D721Med (cell line): Measurements from ENCODE around the gene LDLRAD4.

Experiments used
- DNase-seq: peaks from one replicate; pipeline ENCODE4 v3.0.0; 2011; ENCODE audit warnings: low spot score; ENCODE audit not compliant: insufficient read length
- FAIRE-seq: peaks from 2 replicates; lab custom pipeline; 2011; peaks lifted over from hg19 to GRCh38; lab: Jason Lieb, UNC
- TF ChIP-seq, protein P1 (sequence below): IDR thresholded peaks from 2 replicates; pipeline ENCODE4 v1.5.1; 2012; ENCODE audit warnings: mild to moderate bottlenecking, control low read depth; ENCODE audit not compliant: insufficient read depth; ENCODE audit errors: missing control alignments

The LDLRAD4 gene

DNA sequence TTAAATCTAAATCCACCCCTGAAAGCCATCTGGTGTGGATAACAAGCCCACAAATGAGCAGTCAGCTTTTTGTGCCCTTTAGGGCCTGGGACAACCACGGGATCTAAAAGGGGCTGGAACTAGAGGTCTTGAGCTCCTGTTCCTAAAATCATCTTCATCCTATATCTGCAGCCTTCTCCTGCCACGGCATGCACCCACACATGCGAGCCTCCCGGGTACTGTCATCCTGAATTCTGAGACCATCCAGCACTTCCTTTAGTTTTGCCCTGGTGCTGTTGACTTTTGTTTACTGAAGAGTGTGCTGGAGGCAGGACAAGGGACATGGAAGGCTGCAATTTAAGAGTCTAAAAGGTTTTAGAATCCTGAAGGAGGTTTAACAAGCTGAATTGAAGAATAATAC, 324.6 kb downstream of the LDLRAD4 start:
- TF ChIP-seq, protein P1, sequence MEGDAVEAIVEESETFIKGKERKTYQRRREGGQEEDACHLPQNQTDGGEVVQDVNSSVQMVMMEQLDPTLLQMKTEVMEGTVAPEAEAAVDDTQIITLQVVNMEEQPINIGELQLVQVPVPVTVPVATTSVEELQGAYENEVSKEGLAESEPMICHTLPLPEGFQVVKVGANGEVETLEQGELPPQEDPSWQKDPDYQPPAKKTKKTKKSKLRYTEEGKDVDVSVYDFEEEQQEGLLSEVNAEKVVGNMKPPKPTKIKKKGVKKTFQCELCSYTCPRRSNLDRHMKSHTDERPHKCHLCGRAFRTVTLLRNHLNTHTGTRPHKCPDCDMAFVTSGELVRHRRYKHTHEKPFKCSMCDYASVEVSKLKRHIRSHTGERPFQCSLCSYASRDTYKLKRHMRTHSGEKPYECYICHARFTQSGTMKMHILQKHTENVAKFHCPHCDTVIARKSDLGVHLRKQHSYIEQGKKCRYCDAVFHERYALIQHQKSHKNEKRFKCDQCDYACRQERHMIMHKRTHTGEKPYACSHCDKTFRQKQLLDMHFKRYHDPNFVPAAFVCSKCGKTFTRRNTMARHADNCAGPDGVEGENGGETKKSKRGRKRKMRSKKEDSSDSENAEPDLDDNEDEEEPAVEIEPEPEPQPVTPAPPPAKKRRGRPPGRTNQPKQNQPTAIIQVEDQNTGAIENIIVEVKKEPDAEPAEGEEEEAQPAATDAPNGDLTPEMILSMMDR, result no peak
- no peak for FAIRE-seq

DNA sequence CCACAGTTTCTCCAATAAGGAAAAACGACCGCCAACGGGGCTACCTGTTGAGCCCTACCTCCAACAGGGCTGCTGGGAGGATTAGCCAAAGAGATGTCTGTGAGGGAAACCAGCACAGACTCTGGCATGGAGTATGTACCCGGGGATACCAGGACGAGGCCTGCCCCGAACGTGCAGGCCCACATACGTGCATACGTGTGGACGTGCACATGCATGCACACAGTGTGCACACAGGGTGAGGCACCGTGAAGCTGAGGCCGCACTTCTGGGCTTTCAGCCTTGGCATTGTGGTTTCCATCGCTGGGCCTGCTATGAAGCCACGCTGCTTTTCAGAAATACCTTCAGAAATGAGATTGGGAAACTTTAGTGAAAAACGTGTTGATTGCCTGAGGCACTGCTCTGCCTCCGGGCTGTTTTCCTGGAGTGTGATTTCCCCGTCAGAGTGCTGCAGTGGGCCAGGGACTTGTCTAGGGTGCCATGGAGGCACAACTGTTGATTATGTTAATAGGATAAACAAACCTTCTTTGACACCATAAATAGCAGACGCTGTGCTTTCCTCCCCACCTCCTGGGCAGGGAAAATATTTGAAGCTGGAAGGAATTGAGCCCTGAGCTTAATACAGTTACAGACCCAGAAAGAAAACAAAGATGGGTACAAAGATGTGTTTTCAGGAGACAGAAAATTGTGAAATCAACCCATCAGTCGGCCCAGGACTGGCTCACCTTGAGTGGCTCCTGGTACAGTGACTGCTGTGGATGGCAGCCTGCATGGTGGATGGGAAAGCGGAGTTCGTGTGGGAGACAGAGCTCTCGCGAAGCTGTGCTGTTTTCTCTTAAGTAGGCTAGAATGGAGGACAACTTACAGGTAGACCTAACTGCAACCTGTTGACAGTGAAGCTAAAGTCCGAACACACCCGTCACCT, 325.5 kb downstream of the LDLRAD4 start:
- TF ChIP-seq, protein P1, result no peak

More for the DNA sequence above, 324.6 kb downstream of the LDLRAD4 start:
- DNase-seq, result no peak

DNA sequence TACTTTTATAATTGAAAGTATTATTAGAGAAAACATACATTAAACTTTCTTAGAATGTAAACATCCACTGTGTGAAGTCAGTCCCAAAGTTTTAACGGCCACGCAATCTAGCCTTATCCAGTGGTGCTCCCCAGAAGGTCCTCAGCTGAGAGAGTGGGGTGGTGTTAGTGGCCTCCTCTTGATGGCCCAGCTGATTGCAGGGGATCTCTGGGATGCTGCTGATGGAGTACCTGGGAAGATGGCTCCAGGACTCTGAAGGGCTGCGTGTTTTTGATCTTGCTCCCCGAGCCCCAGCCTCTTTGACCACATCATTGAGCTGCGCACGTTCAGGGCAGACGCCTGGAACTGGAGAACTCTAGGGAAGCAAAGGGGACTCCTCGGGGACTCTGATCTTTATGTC, 326.4 kb downstream of the LDLRAD4 start:
- TF ChIP-seq, protein P1, result no peak
- FAIRE-seq, result no peak
- no peak for DNase-seq

More for the DNA sequence above, 325.5 kb downstream of the LDLRAD4 start:
- DNase-seq (no peak), FAIRE-seq (no peak)

DNA sequence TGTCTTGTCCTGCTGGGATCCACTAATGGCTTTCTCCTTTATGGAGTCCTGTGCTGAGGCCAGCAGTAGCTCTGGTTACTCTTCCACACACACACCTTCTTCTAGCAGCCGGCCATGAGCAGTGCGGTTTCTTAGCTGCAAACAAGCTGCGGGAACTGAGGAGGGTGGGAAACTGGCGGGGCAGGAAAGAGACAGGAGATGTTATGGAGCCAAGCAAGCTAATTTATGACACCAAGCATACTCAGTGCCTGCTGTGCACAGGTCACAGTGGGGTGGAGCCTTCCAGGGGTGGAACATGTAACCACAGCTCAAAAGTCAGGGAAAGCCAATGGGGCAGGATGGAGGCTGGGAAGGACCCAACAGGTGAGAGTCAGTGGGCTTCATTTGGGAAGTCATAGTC, 327.0 kb downstream of the LDLRAD4 start:
- DNase-seq, result no peak
- FAIRE-seq, result no peak
- TF ChIP-seq, protein P1, result no peak

DNA sequence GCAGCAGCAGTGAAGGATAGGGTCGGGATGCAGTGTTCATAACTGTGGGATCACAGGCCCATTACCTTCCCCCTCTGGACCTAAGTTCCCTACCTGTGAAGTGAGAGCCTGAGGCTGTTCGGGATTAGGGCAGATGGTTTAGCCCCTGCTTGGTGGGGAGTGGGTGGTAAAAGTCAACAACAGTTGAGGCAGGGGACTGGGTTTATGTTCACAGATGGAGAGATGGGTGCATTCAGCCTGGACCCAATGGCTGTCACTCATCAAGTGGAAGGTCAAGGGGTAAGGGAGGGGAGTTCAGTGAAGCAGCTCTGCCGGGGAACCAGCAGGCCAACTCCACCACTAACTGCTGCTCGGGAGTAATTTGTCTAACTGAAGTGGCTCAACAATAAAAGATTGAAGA, 327.4 kb downstream of the LDLRAD4 start:
- TF ChIP-seq, protein P1, result no peak
- FAIRE-seq (no peak), DNase-seq (no peak)

DNA sequence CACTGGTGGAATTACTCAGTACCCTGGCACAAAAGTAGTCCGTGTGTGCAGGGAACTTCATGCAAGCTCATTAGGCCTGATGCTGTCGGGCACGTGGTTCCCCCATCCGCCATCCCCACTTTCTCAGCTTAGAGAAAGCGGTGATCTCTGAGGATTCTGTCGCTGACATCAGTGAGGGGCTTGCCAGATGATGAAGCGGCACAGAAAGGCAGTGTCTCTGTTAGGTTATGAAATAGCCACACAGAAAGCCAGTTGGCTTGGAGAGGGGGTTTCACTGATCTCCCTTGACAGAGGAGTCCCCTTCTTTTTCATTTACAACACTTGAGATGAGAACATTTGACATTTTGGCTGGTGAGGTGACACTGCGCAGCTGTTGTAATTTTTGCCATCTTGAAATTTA, 328.1 kb downstream of the LDLRAD4 start:
- TF ChIP-seq, protein P1, result no peak
- FAIRE-seq, result no peak
- no peak for DNase-seq

DNA sequence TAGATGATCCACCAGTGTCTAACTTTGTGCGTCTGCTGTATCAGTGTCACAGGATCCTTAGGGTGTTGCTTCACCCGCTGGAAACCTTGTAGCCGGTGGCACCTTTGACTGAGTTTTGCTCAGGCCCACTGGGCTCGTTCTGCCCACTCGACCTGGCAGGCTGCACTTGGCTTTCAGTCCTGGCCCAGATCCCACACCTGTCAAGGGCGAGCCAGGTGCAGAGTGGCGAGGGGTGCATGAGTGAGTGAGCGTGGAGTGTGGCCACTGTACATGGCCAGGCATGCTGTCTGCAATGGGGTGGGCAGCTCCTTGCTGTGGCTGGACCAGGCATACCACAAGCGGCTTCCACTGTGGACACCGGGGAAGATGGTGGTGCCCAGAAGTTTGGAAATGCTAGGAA, 328.8 kb downstream of the LDLRAD4 start:
- DNase-seq (no peak), FAIRE-seq (no peak)
- TF ChIP-seq, protein P1, result no peak
